Measurements from ENCODE around the gene UBA6.
A peak's percentile ranks its signal among the peaks of the same experiment; 100 is the strongest.
"Not testable (repeated sequence)": the region's sequence is repeated elsewhere in the genome, so short reads cannot be mapped to it uniquely, and the experiment has no call there.

UBA6 gene

GRCh38 chr4:67714955-67715354 lies 14.0 kb upstream of the UBA6 start:
- Histone ChIP-seq H3K4me3 (ENCODE audit: insufficient read depth, low read depth, low read length, poor library complexity, severe bottlenecking) (no peak overlapping the region), H3K27me3 (replicated peaks; ENCODE audit: control insufficient read depth, insufficient read depth, low read length, poor library complexity, severe bottlenecking) (no peaks in the 10 kb centered on the region), H3K27ac (ENCODE audit: insufficient read depth, low read length, poor library complexity, severe bottlenecking) (no peak overlapping the region), H3K9me3 (ENCODE audit: control insufficient read depth, low read length) (no peaks in the 10 kb centered on the region), H3K36me3 (ENCODE audit: control insufficient read depth, insufficient read depth, low read length) (peaks cover 18% of the 10 kb centered on the region), H3K4me1 (ENCODE audit: control insufficient read depth, insufficient read depth, low read length, poor library complexity, severe bottlenecking) (no peaks in the 10 kb centered on the region)
- DNase-seq, result no peak

GRCh38 chr4:67714248-67714583 lies 13.3 kb upstream of the UBA6 start:
- Histone ChIP-seq H3K9me3 (ENCODE audit: control insufficient read depth, low read length) (no peaks in the 10 kb centered on the region), H3K4me1 (ENCODE audit: control insufficient read depth, insufficient read depth, low read length, poor library complexity, severe bottlenecking) (no peaks in the 10 kb centered on the region), H3K27ac (ENCODE audit: insufficient read depth, low read length, poor library complexity, severe bottlenecking) (no peak overlapping the region), H3K4me3 (ENCODE audit: insufficient read depth, low read depth, low read length, poor library complexity, severe bottlenecking) (no peak overlapping the region), H3K36me3 (ENCODE audit: control insufficient read depth, insufficient read depth, low read length) (peaks cover 18% of the 10 kb centered on the region), H3K27me3 (replicated peaks; ENCODE audit: control insufficient read depth, insufficient read depth, low read length, poor library complexity, severe bottlenecking) (no peaks in the 10 kb centered on the region)
- DNase-seq, result no peak

GRCh38 chr4:67713529-67714247 lies 12.7 kb upstream of the UBA6 start:
- Histone ChIP-seq H3K36me3 (ENCODE audit: control insufficient read depth, insufficient read depth, low read length) (peaks cover 18% of the 10 kb centered on the region), H3K4me1 (ENCODE audit: control insufficient read depth, insufficient read depth, low read length, poor library complexity, severe bottlenecking) (no peaks in the 10 kb centered on the region), H3K4me3 (ENCODE audit: insufficient read depth, low read depth, low read length, poor library complexity, severe bottlenecking) (no peak overlapping the region), H3K27me3 (replicated peaks; ENCODE audit: control insufficient read depth, insufficient read depth, low read length, poor library complexity, severe bottlenecking) (no peaks in the 10 kb centered on the region), H3K9me3 (ENCODE audit: control insufficient read depth, low read length) (no peaks in the 10 kb centered on the region), H3K27ac (ENCODE audit: insufficient read depth, low read length, poor library complexity, severe bottlenecking) (no peak overlapping the region)
- no peak for DNase-seq

GRCh38 chr4:67712650-67713528 lies 11.9 kb upstream of the UBA6 start:
- Histone ChIP-seq H3K27ac (ENCODE audit: insufficient read depth, low read length, poor library complexity, severe bottlenecking) (no peak overlapping the region), H3K4me3 (ENCODE audit: insufficient read depth, low read depth, low read length, poor library complexity, severe bottlenecking) (no peak overlapping the region), H3K27me3 (replicated peaks; ENCODE audit: control insufficient read depth, insufficient read depth, low read length, poor library complexity, severe bottlenecking) (no peaks in the 10 kb centered on the region), H3K4me1 (ENCODE audit: control insufficient read depth, insufficient read depth, low read length, poor library complexity, severe bottlenecking) (no peaks in the 10 kb centered on the region), H3K9me3 (ENCODE audit: control insufficient read depth, low read length) (no peaks in the 10 kb centered on the region), H3K36me3 (ENCODE audit: control insufficient read depth, insufficient read depth, low read length) (peaks cover 18% of the 10 kb centered on the region)
- no peak for DNase-seq

- Histone ChIP-seq H3K4me3 (ENCODE audit: insufficient read depth, low read depth, low read length, poor library complexity, severe bottlenecking) (no peak overlapping the region), H3K9me3 (ENCODE audit: control insufficient read depth, low read length) (no peaks in the 10 kb centered on the region), H3K27ac (ENCODE audit: insufficient read depth, low read length, poor library complexity, severe bottlenecking) (no peak overlapping the region), H3K4me1 (ENCODE audit: control insufficient read depth, insufficient read depth, low read length, poor library complexity, severe bottlenecking) (no peaks in the 10 kb centered on the region), H3K27me3 (replicated peaks; ENCODE audit: control insufficient read depth, insufficient read depth, low read length, poor library complexity, severe bottlenecking) (no peaks in the 10 kb centered on the region), H3K36me3 (ENCODE audit: control insufficient read depth, insufficient read depth, low read length) (peaks cover 18% of the 10 kb centered on the region)
- no peak for DNase-seq
These were observed 11.2 kb upstream of the UBA6 start for GRCh38 chr4:67712000-67712625.

- H3K36me3 ChIP-seq (ENCODE audit: control insufficient read depth, insufficient read depth, low read length), result peaks cover 12% of the 10 kb centered on the region
- not testable (repeated sequence) for H3K27ac ChIP-seq (ENCODE audit: insufficient read depth, low read length, poor library complexity, severe bottlenecking); H3K4me3 ChIP-seq (ENCODE audit: insufficient read depth, low read depth, low read length, poor library complexity, severe bottlenecking); H3K9me3 ChIP-seq (ENCODE audit: control insufficient read depth, low read length); H3K4me1 ChIP-seq (ENCODE audit: control insufficient read depth, insufficient read depth, low read length, poor library complexity, severe bottlenecking); DNase-seq; H3K27me3 ChIP-seq (replicated peaks; ENCODE audit: control insufficient read depth, insufficient read depth, low read length, poor library complexity, severe bottlenecking)
These were observed 5.7 kb upstream of the UBA6 start for GRCh38 chr4:67706682-67707081.

- Histone ChIP-seq H3K36me3 (ENCODE audit: control insufficient read depth, insufficient read depth, low read length) (no peaks in the 10 kb centered on the region), H3K4me1 (ENCODE audit: control insufficient read depth, insufficient read depth, low read length, poor library complexity, severe bottlenecking) (no peaks in the 10 kb centered on the region), H3K4me3 (ENCODE audit: insufficient read depth, low read depth, low read length, poor library complexity, severe bottlenecking) (no peak overlapping the region), H3K27me3 (replicated peaks; ENCODE audit: control insufficient read depth, insufficient read depth, low read length, poor library complexity, severe bottlenecking) (no peaks in the 10 kb centered on the region), H3K9me3 (ENCODE audit: control insufficient read depth, low read length) (no peaks in the 10 kb centered on the region), H3K27ac (ENCODE audit: insufficient read depth, low read length, poor library complexity, severe bottlenecking) (no peak overlapping the region)
- DNase-seq, result no peak
These were observed 3.9 kb upstream of the UBA6 start for GRCh38 chr4:67704843-67705242.

DNA sequence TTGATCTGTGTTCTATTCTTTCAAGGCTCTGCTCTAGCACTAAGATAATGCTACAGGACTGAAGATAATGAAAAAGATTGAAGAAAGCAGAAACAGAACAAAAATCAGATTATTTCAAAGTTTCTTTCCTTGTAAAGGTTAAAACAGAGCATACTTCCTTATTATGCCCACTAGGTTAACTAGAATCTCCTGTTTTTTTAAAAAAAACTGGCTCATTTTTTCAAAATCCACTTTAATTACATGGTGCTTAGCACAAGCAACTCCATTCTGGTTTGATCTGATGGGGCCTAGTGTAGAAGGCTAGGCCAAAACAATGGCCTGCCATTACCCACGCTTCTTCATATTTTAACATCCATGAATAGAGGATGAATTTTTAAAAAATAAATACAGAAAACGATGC lies 1.2 kb upstream of the UBA6 start:
- peaks cover 4% of the 10 kb centered on the region for H3K4me1 ChIP-seq (ENCODE audit: control insufficient read depth, insufficient read depth, low read length, poor library complexity, severe bottlenecking)
- H3K36me3 ChIP-seq (ENCODE audit: control insufficient read depth, insufficient read depth, low read length), result no peaks in the 10 kb centered on the region
- no peaks in the 10 kb centered on the region for H3K27me3 ChIP-seq (replicated peaks; ENCODE audit: control insufficient read depth, insufficient read depth, low read length, poor library complexity, severe bottlenecking)
- H3K9me3 ChIP-seq (ENCODE audit: control insufficient read depth, low read length), result no peaks in the 10 kb centered on the region
- no peak overlapping the region for H3K27ac ChIP-seq (ENCODE audit: insufficient read depth, low read length, poor library complexity, severe bottlenecking)
- no peak for DNase-seq
- no peak overlapping the region for H3K4me3 ChIP-seq (ENCODE audit: insufficient read depth, low read depth, low read length, poor library complexity, severe bottlenecking)

- no peaks in the 10 kb centered on the region for H3K27me3 ChIP-seq (replicated peaks; ENCODE audit: control insufficient read depth, insufficient read depth, low read length, poor library complexity, severe bottlenecking)
- peaks cover 4% of the 10 kb centered on the region for H3K4me1 ChIP-seq (ENCODE audit: control insufficient read depth, insufficient read depth, low read length, poor library complexity, severe bottlenecking)
- H3K27ac ChIP-seq (ENCODE audit: insufficient read depth, low read length, poor library complexity, severe bottlenecking), result peak overlapping the region; percentile 73
- no peaks in the 10 kb centered on the region for H3K36me3 ChIP-seq (ENCODE audit: control insufficient read depth, insufficient read depth, low read length)
- H3K9me3 ChIP-seq (ENCODE audit: control insufficient read depth, low read length), result no peaks in the 10 kb centered on the region
- no peak for DNase-seq
- peak overlapping the region; percentile 91 for H3K4me3 ChIP-seq (ENCODE audit: insufficient read depth, low read depth, low read length, poor library complexity, severe bottlenecking)
These were observed 529 bp upstream of the UBA6 start for GRCh38 chr4:67701517-67701850.

DNA sequence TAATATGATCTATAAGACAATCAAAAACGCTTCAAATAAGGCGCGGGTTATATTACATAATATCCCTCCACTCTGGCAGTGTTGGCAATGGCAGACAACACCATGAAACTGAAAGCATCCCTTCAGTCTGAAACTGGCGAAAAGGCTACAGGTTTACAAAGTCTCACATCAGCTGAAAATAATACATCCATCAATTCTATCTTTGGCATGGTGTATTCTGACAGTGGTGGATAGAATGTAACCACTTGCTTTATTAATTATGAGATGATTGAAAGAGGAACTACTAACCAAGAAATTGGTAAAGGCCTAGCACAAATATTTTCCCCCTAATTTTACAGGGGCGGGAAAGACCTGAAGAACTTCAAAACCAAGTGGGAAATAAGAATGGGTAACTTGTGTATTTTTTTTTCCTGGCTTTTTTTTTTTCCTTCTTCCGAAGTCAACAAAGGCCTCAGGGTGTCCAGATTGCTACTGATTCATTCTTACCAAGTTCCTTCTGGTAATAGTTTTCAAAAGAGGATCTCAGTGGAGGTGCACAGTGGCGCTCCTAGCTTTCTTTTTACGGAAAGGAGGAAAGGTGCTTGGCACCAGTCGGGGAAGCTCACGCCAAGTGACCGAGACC lies 728 bp downstream of the UBA6 start:
- peaks cover 4% of the 10 kb centered on the region for H3K4me1 ChIP-seq (ENCODE audit: control insufficient read depth, insufficient read depth, low read length, poor library complexity, severe bottlenecking)
- no peak for DNase-seq
- H3K36me3 ChIP-seq (ENCODE audit: control insufficient read depth, insufficient read depth, low read length), result no peaks in the 10 kb centered on the region
- H3K27me3 ChIP-seq (replicated peaks; ENCODE audit: control insufficient read depth, insufficient read depth, low read length, poor library complexity, severe bottlenecking), result no peaks in the 10 kb centered on the region
- no peaks in the 10 kb centered on the region for H3K9me3 ChIP-seq (ENCODE audit: control insufficient read depth, low read length)
- peak overlapping the region; percentile 91 for H3K4me3 ChIP-seq (ENCODE audit: insufficient read depth, low read depth, low read length, poor library complexity, severe bottlenecking)
- peak overlapping the region; percentile 73 for H3K27ac ChIP-seq (ENCODE audit: insufficient read depth, low read length, poor library complexity, severe bottlenecking)
